CD4-positive, alpha-beta T cell (primary cell): Measurements from ENCODE around the gene GFI1. TPM values are rescaled to one million over a fixed set of nuclear protein-coding genes. Genes with fewer than 3 reads are reported as not detected.

Experiments
- ATAC-seq: fragments of 200-7000 bp; cut with Tn5 transposase; one replicate; pipeline ENCODE4 v1.10.0; 2022; ENCODE audit warnings: mild to moderate bottlenecking; ENCODE audit not compliant: poor library complexity
- CTCF ChIA-PET: fragments of 350-600 bp; sonication (Branson Sonifier 250); formaldehyde crosslinking; loops from one replicate; lab custom pipeline; 2021; ENCODE audit warnings: antibody characterized with exemption, inconsistent platforms; lab: Charles Lee
- POLR2A ChIA-PET: fragments of 350-600 bp; sonication (Branson Sonifier 250); formaldehyde crosslinking; loops from one replicate; lab custom pipeline; 2021; ENCODE audit warnings: antibody characterized with exemption, inconsistent platforms; lab: Charles Lee
- DNase-seq, 14 experiments: peaks; one replicate each; pipeline ENCODE4 v3.0.0-alpha.2; 2013 to 2020; ENCODE audit warnings: mixed read lengths in 2 of 14
- H3K27ac ChIP-seq, 2 donors: one replicate each; pipeline versions ENCODE4 v1.5.1 to v1.7.0; 2013; ENCODE audit warnings: low read length in 2 of 2, low read depth in 1 of 2, mild to moderate bottlenecking in 1 of 2
- H3K27me3 ChIP-seq, 2 experiments: 1 replicate in 1 of 2; 2 replicates in 1 of 2; pipeline versions ENCODE4 v1.6.1 to v1.7.0; 2013; ENCODE audit warnings: low read length in 2 of 2, control low read depth in 1 of 2, mild to moderate bottlenecking in 1 of 2, moderate library complexity in 1 of 2; ENCODE audit not compliant: insufficient read depth in 2 of 2, control insufficient read depth in 1 of 2
- H3K36me3 ChIP-seq: one replicate; pipeline ENCODE4 v1.6.1; 2013; ENCODE audit warnings: low read length, control low read depth; ENCODE audit not compliant: insufficient read depth
- H3K4me1 ChIP-seq: one replicate; pipeline ENCODE4 v1.6.1; 2013; ENCODE audit warnings: low read length, control low read depth; ENCODE audit not compliant: insufficient read depth
- H3K4me3 ChIP-seq: one replicate; pipeline ENCODE4 v1.5.1; 2013; ENCODE audit warnings: mild to moderate bottlenecking, low read length, moderate library complexity
- H3K9me3 ChIP-seq, 2 experiments: 1 replicate in 1 of 2; 2 replicates in 1 of 2; pipeline versions ENCODE4 v1.6.1 to v1.7.0; 2013; ENCODE audit warnings: low read length in 2 of 2, mild to moderate bottlenecking in 2 of 2, control low read depth in 1 of 2, moderate library complexity in 1 of 2; ENCODE audit not compliant: control insufficient read depth in 1 of 2, insufficient read depth in 1 of 2
- H3K27ac Mint-ChIP-seq: one replicate; pipeline ENCODE4 v1.8.0; 2020; ENCODE audit warnings: mixed read lengths
- H3K27me3 Mint-ChIP-seq: one replicate; pipeline ENCODE4 v1.8.0; 2021; ENCODE audit warnings: mixed read lengths
- H3K36me3 Mint-ChIP-seq: one replicate; pipeline ENCODE4 v1.8.0; 2021; ENCODE audit warnings: low read depth, mixed read lengths
- H3K4me1 Mint-ChIP-seq: one replicate; pipeline ENCODE4 v1.8.0; 2021; ENCODE audit warnings: low read depth, mixed read lengths
- H3K4me3 Mint-ChIP-seq: one replicate; pipeline ENCODE4 v1.8.0; 2020; ENCODE audit warnings: mild to moderate bottlenecking, mixed read lengths
- H3K9me3 Mint-ChIP-seq: one replicate; pipeline ENCODE4 v1.8.0; 2020; ENCODE audit warnings: mixed read lengths
- intact Hi-C, 2 experiments: fragments of 100-400 bp; cut with DNase I in 1 of 2; cut with micrococcal nuclease in 1 of 2; formaldehyde crosslinking; loops; one replicate each; pipeline versions ENCODE4 v1.15.1 to v1.9.0; 2023 to 2025; cut with DNase I, micrococcal nuclease
- total RNA-seq, 174 experiments: library from RNA in 2 of 174; stranded (reverse) in 2 of 174; gene quantifications; one replicate each; pipeline ENCODE4 v1.2.3 and lab custom pipeline; 2021 to 2026
- TF ChIP-seq, protein P1 (sequence below): fragments of 200-600 bp; IDR thresholded peaks from one replicate; pipeline ENCODE4 v1.8.0; 2022; ENCODE audit warnings: antibody characterized with exemption, mild to moderate bottlenecking

GFI1 gene
- total RNA-seq, 2 experiments from 2014 or later = 13.0 to 15.3 TPM

DNA sequence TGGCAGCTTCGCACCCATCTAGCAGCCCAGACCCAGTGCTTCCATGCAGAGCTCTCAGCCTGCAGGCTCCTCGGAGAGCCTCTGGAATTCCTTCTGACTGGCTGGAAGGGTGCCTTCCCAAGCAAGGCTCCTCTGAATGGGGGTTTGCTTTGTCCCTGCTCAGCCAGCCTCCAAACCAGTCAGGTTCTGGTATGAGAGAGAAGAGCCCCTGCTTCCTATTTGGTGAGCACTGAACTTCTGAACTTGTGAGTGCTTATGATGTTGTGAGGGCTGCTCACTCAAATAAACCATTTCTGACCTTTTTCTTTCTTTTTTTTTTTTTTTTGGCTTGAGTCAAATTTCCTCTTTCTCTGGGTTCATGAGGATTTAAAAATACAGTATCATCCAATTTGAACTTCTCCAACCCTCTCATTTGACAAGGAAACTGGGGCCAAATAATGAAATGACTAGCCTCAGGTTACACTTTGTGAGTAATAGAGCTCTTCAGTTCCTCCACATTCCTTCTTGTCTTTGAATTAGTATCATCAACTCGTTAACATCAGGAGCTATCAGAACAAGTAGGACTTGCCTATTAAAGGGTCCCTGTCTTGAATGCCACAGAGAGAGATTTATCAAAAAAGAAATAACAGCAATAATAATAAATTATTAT, 39.6 kb downstream of the GFI1 start:
- POLR2A ChIA-PET = interaction anchor here (0.6 kb wide), 1 partner anchor 37 kb away, joined by 3 read pairs; no protein-coding TSS in a partner anchor
- Mint-ChIP-seq H3K36me3 (no peaks in the 10 kb centered on the region), H3K4me1 (no peaks in the 10 kb centered on the region)

DNA sequence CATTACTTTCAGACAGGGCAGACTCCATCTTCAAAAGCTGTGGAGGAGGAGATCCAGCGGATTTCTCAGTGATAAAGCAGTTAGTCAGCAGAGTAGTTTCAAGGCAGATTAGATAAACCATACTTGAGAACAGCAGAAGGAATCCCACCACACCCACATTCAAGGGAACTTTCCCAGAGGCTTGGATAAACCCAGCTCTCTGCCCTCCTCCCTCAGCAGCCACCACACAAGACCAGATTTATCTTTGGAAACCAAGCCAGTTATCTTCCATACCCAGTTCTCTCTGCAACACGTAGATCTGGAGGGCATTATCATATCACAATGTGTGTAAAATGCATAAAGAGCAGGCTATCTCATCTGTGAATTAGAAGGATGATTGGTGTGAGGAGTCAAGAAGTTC, 40.2 kb downstream of the GFI1 start:
- no peak overlapping the region for H3K27ac ChIP-seq
- H3K36me3 Mint-ChIP-seq = no peaks in the 10 kb centered on the region
- ChIA-PET CTCF (no interaction called here), POLR2A (no interaction called here)
- no peak overlapping the region for H3K4me3 ChIP-seq
- no peak for ATAC-seq
- intact Hi-C loops = no loop called here
- no peak for DNase-seq
- no peaks in the 10 kb centered on the region for H3K27me3 Mint-ChIP-seq
- H3K9me3 ChIP-seq = no peaks in the 10 kb centered on the region
- no peaks in the 10 kb centered on the region for H3K4me1 Mint-ChIP-seq
- no peaks in the 10 kb centered on the region for H3K36me3 ChIP-seq
- no peaks in the 10 kb centered on the region for H3K27me3 ChIP-seq
- no peaks in the 10 kb centered on the region for H3K4me1 ChIP-seq
- H3K9me3 Mint-ChIP-seq = peaks cover 5% of the 10 kb centered on the region
- H3K4me3 Mint-ChIP-seq = no peak overlapping the region
- H3K27ac Mint-ChIP-seq = no peak overlapping the region
- TF ChIP-seq, protein P1, sequence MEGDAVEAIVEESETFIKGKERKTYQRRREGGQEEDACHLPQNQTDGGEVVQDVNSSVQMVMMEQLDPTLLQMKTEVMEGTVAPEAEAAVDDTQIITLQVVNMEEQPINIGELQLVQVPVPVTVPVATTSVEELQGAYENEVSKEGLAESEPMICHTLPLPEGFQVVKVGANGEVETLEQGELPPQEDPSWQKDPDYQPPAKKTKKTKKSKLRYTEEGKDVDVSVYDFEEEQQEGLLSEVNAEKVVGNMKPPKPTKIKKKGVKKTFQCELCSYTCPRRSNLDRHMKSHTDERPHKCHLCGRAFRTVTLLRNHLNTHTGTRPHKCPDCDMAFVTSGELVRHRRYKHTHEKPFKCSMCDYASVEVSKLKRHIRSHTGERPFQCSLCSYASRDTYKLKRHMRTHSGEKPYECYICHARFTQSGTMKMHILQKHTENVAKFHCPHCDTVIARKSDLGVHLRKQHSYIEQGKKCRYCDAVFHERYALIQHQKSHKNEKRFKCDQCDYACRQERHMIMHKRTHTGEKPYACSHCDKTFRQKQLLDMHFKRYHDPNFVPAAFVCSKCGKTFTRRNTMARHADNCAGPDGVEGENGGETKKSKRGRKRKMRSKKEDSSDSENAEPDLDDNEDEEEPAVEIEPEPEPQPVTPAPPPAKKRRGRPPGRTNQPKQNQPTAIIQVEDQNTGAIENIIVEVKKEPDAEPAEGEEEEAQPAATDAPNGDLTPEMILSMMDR = no peak

More for the DNA sequence above, 39.6 kb downstream of the GFI1 start:
- ATAC-seq (no peak), DNase-seq (no peak)
- Histone ChIP-seq H3K9me3 (no peaks in the 10 kb centered on the region), H3K27ac (no peak overlapping the region), H3K4me3 (no peak overlapping the region), H3K4me1 (no peaks in the 10 kb centered on the region), H3K27me3 (no peaks in the 10 kb centered on the region), H3K36me3 (no peaks in the 10 kb centered on the region)
- CTCF ChIA-PET = no interaction called here
- TF ChIP-seq, protein P1 = no peak
- Mint-ChIP-seq H3K27me3 (no peaks in the 10 kb centered on the region), H3K4me3 (no peak overlapping the region), H3K9me3 (peaks cover 5% of the 10 kb centered on the region), H3K27ac (no peak overlapping the region)
- intact Hi-C loops = no loop called here

DNA sequence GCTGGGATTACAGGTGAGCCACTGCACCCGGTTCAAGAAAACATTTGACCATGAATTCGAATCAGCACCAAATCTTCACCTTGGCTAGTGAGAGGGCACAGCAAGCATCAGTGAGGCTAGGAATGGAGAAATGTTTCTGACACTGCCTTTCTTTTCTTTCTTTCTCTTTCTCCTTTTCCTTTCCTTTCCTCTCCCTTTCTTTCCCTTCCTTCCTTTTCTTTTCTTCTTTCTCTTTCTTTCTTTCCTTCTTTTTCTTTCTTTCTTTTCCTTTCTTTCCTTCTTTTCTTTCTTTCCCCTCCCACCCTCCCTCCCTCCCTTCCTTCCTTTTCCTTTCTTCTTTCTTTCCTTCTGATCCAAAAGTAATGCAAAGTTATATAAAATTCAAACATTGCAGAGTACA, 40.9 kb downstream of the GFI1 start:
- Mint-ChIP-seq H3K9me3 (peaks cover 5% of the 10 kb centered on the region), H3K36me3 (no peaks in the 10 kb centered on the region), H3K4me3 (no peak overlapping the region), H3K4me1 (no peaks in the 10 kb centered on the region), H3K27ac (no peak overlapping the region), H3K27me3 (no peaks in the 10 kb centered on the region)
- no peaks in the 10 kb centered on the region for H3K27me3 ChIP-seq
- POLR2A ChIA-PET = no interaction called here
- no peaks in the 10 kb centered on the region for H3K4me1 ChIP-seq
- DNase-seq = no peak
- no peak overlapping the region for H3K4me3 ChIP-seq
- CTCF ChIA-PET = no interaction called here
- TF ChIP-seq, protein P1 = no peak
- ATAC-seq = no peak
- H3K36me3 ChIP-seq = no peaks in the 10 kb centered on the region
- intact Hi-C loops = no loop called here
- no peak overlapping the region for H3K27ac ChIP-seq
- H3K9me3 ChIP-seq = no peaks in the 10 kb centered on the region
